ENCODE results near the gene SIL1. TPM values are rescaled to one million over a fixed set of nuclear protein-coding genes. Genes with fewer than 3 reads are reported as not detected.
"Not testable (repeated sequence)": the region's sequence is repeated elsewhere in the genome, so short reads cannot be mapped to it uniquely, and the experiment has no call there.

SIL1 gene
- total RNA-seq, 2 donors from 2014 or later, result 17.2 to 20.2 TPM

DNA sequence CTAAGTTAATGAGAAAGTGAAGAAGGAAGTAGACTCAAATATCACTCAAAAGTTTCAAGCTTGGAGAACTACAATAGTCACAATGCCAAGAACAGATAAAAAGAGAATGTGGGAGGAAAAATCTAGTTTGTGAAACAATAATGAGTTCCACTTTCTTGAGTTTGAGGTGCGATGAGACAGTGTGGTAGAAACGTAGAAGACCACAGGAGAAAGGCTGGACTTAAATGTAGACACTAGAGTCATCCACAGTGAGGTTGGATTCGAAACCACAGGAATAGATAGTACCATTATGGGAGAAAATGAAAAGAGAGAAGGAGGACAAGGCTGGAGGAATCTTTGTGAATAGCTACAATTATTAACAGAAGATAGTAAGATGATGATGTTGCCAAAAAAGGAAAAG lies 182.0 kb downstream of the SIL1 start:
- Mint-ChIP-seq H3K27me3 (ENCODE audit: insufficient read depth) (no peaks in the 10 kb centered on the region), H3K4me1 (peaks cover 33% of the 10 kb centered on the region), H3K27ac (no peak overlapping the region), H3K4me3 (no peak overlapping the region), H3K36me3 (ENCODE audit: low read depth) (no peaks in the 10 kb centered on the region), H3K9me3 (no peaks in the 10 kb centered on the region)
- Histone ChIP-seq H3K9me3 (ENCODE audit: control insufficient read depth, low read length) (no peaks in the 10 kb centered on the region), H3K9ac (ENCODE audit: extremely low read depth, low read length, poor library complexity, severe bottlenecking) (no peak overlapping the region), H3K27ac (ENCODE audit: low read depth, low read length) (no peak overlapping the region), H3K36me3 (ENCODE audit: control insufficient read depth, insufficient read depth, low read length) (no peaks in the 10 kb centered on the region), H3K4me1 (ENCODE audit: control insufficient read depth, insufficient read depth, low read length) (peaks cover 6% of the 10 kb centered on the region), H3K4me3 (ENCODE audit: low read length) (no peak overlapping the region), H3K27me3 (ENCODE audit: control insufficient read depth, insufficient read depth, low read length, poor library complexity, severe bottlenecking) (no peaks in the 10 kb centered on the region)
- WGBS, 2 experiments (ENCODE audit: insufficient coverage in 1 of 2, insufficient read length in 1 of 2), result 96 to 97% methylated on average over 3 of the region's 3 CpGs
- DNase-seq, result no peak
- TF ChIP-seq, protein P1, sequence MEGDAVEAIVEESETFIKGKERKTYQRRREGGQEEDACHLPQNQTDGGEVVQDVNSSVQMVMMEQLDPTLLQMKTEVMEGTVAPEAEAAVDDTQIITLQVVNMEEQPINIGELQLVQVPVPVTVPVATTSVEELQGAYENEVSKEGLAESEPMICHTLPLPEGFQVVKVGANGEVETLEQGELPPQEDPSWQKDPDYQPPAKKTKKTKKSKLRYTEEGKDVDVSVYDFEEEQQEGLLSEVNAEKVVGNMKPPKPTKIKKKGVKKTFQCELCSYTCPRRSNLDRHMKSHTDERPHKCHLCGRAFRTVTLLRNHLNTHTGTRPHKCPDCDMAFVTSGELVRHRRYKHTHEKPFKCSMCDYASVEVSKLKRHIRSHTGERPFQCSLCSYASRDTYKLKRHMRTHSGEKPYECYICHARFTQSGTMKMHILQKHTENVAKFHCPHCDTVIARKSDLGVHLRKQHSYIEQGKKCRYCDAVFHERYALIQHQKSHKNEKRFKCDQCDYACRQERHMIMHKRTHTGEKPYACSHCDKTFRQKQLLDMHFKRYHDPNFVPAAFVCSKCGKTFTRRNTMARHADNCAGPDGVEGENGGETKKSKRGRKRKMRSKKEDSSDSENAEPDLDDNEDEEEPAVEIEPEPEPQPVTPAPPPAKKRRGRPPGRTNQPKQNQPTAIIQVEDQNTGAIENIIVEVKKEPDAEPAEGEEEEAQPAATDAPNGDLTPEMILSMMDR (conservative IDR thresholded peaks at IDR 0.05), result no peak

DNA sequence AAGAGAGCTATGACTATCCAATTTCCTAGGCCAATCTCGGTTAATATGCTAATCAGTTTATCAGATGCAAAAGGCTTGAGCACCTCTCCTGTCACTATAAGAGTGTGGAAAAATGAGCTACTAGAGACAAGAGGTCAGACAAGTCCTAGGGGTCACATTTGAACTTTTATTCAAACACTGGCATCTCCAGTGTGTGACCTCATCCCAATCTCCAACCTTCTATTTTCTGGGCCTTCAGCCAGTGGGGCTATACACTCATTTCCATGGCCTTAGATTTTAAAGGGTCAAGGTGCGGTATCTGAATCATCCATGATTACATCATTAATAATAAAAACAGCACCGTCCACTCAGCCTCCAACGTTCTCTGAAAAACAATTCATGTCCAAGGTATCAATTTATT lies 183.4 kb downstream of the SIL1 start:
- H3K36me3 Mint-ChIP-seq (ENCODE audit: low read depth), result no peaks in the 10 kb centered on the region
- Histone ChIP-seq H3K27me3 (ENCODE audit: control insufficient read depth, insufficient read depth, low read length, poor library complexity, severe bottlenecking) (no peaks in the 10 kb centered on the region), H3K4me1 (ENCODE audit: control insufficient read depth, insufficient read depth, low read length) (peaks cover 3% of the 10 kb centered on the region), H3K36me3 (ENCODE audit: control insufficient read depth, insufficient read depth, low read length) (no peaks in the 10 kb centered on the region), H3K9ac (ENCODE audit: extremely low read depth, low read length, poor library complexity, severe bottlenecking) (no peak overlapping the region), H3K9me3 (ENCODE audit: control insufficient read depth, low read length) (no peaks in the 10 kb centered on the region), H3K27ac (ENCODE audit: low read depth, low read length) (no peak overlapping the region), H3K4me3 (ENCODE audit: low read length) (no peak overlapping the region)
- no peaks in the 10 kb centered on the region for H3K27me3 Mint-ChIP-seq (ENCODE audit: insufficient read depth)
- no peak overlapping the region for H3K4me3 Mint-ChIP-seq
- no peak overlapping the region for H3K27ac Mint-ChIP-seq
- no peaks in the 10 kb centered on the region for H3K9me3 Mint-ChIP-seq
- DNase-seq, result no peak
- TF ChIP-seq, protein P1 (conservative IDR thresholded peaks at IDR 0.05), result no peak
- WGBS, 2 experiments (ENCODE audit: insufficient coverage in 1 of 2, insufficient read length in 1 of 2), result 89% methylated on average over 3 to 4 of the region's 4 CpGs
- H3K4me1 Mint-ChIP-seq, result peaks cover 28% of the 10 kb centered on the region

DNA sequence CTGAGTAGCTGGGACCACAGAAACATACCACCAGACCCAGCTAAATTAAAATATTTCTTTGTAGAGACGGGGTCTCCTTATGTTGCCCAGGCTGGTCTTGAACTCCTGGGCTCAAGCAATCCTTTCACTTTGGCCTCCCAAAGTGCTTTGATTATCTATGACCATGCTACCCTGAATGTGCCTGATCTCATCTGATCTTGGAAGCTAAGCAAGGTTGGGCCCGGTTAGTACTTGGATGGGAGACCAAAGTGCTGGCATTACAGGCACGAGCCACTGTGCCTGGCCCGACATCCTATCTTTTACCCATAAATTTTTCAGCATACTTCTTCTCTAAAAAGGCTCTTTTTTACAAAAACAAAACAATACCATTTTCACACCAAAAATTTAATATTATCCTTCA lies 186.0 kb downstream of the SIL1 start:
- no peaks in the 10 kb centered on the region for H3K9me3 Mint-ChIP-seq
- peak overlapping the region; percentile 99 for H3K27ac Mint-ChIP-seq
- no peaks in the 10 kb centered on the region for H3K27me3 Mint-ChIP-seq (ENCODE audit: insufficient read depth)
- no peaks in the 10 kb centered on the region for H3K36me3 ChIP-seq (ENCODE audit: control insufficient read depth, insufficient read depth, low read length)
- peaks cover 3% of the 10 kb centered on the region for H3K4me1 ChIP-seq (ENCODE audit: control insufficient read depth, insufficient read depth, low read length)
- no peaks in the 10 kb centered on the region for H3K9me3 ChIP-seq (ENCODE audit: control insufficient read depth, low read length)
- H3K9ac ChIP-seq (ENCODE audit: extremely low read depth, low read length, poor library complexity, severe bottlenecking), result no peak overlapping the region
- peak overlapping the region; percentile 64 for H3K4me3 Mint-ChIP-seq
- no peak overlapping the region for H3K4me3 ChIP-seq (ENCODE audit: low read length)
- TF ChIP-seq, protein P1 (conservative IDR thresholded peaks at IDR 0.05), result no peak
- peak; percentile 73 for DNase-seq
- no peaks in the 10 kb centered on the region for H3K27me3 ChIP-seq (ENCODE audit: control insufficient read depth, insufficient read depth, low read length, poor library complexity, severe bottlenecking)
- H3K27ac ChIP-seq (ENCODE audit: low read depth, low read length), result no peak overlapping the region
- H3K36me3 Mint-ChIP-seq (ENCODE audit: low read depth), result no peaks in the 10 kb centered on the region
- 91 to 97% methylated on average over 4 of the region's 4 CpGs for WGBS, 2 experiments (ENCODE audit: insufficient coverage in 1 of 2, insufficient read length in 1 of 2)
- H3K4me1 Mint-ChIP-seq, result peaks cover 20% of the 10 kb centered on the region

DNA sequence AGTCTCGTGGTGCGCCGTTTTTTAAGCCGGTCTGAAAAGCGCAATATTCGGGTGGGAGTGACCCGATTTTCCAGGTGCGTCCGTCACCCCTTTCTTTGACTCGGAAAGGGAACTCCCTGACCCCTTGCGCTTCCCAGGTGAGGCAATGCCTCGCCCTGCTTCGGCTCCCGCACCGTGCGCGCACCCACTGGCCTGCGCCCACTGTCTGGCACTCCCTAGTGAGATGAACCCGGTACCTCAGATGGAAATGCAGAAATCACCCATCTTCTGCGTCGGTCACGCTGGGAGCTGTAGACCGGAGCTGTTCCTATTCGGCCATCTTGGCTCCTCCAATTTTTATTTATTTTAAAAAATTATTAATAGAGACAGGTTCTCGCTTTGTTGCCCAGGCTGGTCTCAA lies 187.0 kb downstream of the SIL1 start:
- H3K27me3 Mint-ChIP-seq (ENCODE audit: insufficient read depth); H3K36me3 ChIP-seq (ENCODE audit: control insufficient read depth, insufficient read depth, low read length); H3K9me3 ChIP-seq (ENCODE audit: control insufficient read depth, low read length); H3K4me1 ChIP-seq (ENCODE audit: control insufficient read depth, insufficient read depth, low read length); H3K9me3 Mint-ChIP-seq; DNase-seq; H3K27me3 ChIP-seq (ENCODE audit: control insufficient read depth, insufficient read depth, low read length, poor library complexity, severe bottlenecking); H3K27ac ChIP-seq (ENCODE audit: low read depth, low read length); H3K36me3 Mint-ChIP-seq (ENCODE audit: low read depth): not testable (repeated sequence)
- Mint-ChIP-seq H3K4me3 (peak overlapping the region; percentile 64), H3K27ac (peak overlapping the region; percentile 99), H3K4me1 (peaks cover 20% of the 10 kb centered on the region)
- Histone ChIP-seq H3K4me3 (ENCODE audit: low read length) (peak overlapping the region; percentile 69), H3K9ac (ENCODE audit: extremely low read depth, low read length, poor library complexity, severe bottlenecking) (peak overlapping the region; percentile 30)
- WGBS, 2 experiments (ENCODE audit: insufficient coverage in 1 of 2, insufficient read length in 1 of 2), result 20 to 27% methylated on average over 4 to 16 of the region's 25 CpGs

All from endodermal cell (in vitro differentiated cells).